ENCODE data around the gene P4HB.

The P4HB gene

DNA sequence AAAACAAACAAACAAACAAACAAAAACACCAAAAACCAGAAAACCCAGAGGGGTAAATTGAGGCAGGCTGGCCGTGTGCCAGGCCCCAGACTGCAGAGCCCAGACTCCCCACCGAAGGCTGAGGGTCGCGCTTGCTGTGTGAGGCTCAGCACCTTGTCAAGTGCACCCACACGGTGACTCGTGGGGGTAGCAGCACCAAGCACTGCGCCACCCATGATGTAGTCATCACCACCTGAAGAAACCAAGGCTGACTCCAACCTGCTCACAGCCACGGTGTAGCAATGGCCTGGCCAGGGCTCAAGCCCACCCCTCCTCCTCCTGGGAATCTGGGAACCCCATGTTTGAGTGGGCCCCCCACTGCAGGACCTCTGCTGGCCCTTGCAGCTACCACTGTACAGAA is 39.2 kb downstream of the P4HB start:
- TF ChIP-seq, protein P1, sequence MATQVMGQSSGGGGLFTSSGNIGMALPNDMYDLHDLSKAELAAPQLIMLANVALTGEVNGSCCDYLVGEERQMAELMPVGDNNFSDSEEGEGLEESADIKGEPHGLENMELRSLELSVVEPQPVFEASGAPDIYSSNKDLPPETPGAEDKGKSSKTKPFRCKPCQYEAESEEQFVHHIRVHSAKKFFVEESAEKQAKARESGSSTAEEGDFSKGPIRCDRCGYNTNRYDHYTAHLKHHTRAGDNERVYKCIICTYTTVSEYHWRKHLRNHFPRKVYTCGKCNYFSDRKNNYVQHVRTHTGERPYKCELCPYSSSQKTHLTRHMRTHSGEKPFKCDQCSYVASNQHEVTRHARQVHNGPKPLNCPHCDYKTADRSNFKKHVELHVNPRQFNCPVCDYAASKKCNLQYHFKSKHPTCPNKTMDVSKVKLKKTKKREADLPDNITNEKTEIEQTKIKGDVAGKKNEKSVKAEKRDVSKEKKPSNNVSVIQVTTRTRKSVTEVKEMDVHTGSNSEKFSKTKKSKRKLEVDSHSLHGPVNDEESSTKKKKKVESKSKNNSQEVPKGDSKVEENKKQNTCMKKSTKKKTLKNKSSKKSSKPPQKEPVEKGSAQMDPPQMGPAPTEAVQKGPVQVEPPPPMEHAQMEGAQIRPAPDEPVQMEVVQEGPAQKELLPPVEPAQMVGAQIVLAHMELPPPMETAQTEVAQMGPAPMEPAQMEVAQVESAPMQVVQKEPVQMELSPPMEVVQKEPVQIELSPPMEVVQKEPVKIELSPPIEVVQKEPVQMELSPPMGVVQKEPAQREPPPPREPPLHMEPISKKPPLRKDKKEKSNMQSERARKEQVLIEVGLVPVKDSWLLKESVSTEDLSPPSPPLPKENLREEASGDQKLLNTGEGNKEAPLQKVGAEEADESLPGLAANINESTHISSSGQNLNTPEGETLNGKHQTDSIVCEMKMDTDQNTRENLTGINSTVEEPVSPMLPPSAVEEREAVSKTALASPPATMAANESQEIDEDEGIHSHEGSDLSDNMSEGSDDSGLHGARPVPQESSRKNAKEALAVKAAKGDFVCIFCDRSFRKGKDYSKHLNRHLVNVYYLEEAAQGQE (IDR thresholded peaks at IDR 0.05; ENCODE audit: insufficient replicate concordance, low read depth), result no peak
- no peak for TF ChIP-seq GABPA (IDR thresholded peaks at IDR 0.05; ENCODE audit: low read depth)
- TF ChIP-seq, protein P2, sequence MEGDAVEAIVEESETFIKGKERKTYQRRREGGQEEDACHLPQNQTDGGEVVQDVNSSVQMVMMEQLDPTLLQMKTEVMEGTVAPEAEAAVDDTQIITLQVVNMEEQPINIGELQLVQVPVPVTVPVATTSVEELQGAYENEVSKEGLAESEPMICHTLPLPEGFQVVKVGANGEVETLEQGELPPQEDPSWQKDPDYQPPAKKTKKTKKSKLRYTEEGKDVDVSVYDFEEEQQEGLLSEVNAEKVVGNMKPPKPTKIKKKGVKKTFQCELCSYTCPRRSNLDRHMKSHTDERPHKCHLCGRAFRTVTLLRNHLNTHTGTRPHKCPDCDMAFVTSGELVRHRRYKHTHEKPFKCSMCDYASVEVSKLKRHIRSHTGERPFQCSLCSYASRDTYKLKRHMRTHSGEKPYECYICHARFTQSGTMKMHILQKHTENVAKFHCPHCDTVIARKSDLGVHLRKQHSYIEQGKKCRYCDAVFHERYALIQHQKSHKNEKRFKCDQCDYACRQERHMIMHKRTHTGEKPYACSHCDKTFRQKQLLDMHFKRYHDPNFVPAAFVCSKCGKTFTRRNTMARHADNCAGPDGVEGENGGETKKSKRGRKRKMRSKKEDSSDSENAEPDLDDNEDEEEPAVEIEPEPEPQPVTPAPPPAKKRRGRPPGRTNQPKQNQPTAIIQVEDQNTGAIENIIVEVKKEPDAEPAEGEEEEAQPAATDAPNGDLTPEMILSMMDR (IDR thresholded peaks at IDR 0.05; ENCODE audit: insufficient read depth, low read length), result no peak
- no peak for TF ChIP-seq SPI1 (IDR thresholded peaks at IDR 0.05; ENCODE audit: borderline replicate concordance, low read depth)
- TF ChIP-seq POLR2AphosphoS5 (IDR thresholded peaks at IDR 0.05; ENCODE audit: low read depth), result no peak
- DNase-seq (ENCODE audit: low read depth in 1 of 2, low spot score in 1 of 2), result no peak
- H3K4me3 ChIP-seq (replicated peaks; ENCODE audit: insufficient read depth, low read length), result no peak overlapping the region
- H3K27me3 ChIP-seq (ENCODE audit: insufficient read depth, poor library complexity, severe bottlenecking), result no peaks in the 10 kb centered on the region
- H3K27ac ChIP-seq (replicated peaks), result no peak overlapping the region

GRCh38 chr17:81819708-81820107 is 40.6 kb downstream of the P4HB start:
- DNase-seq (ENCODE audit: low read depth in 1 of 2, low spot score in 1 of 2), result no peak
- no peak overlapping the region for H3K4me3 ChIP-seq (replicated peaks; ENCODE audit: insufficient read depth, low read length)
- TF ChIP-seq POLR2AphosphoS5 (IDR thresholded peaks at IDR 0.05; ENCODE audit: low read depth), result no peak
- no peak for TF ChIP-seq SPI1 (IDR thresholded peaks at IDR 0.05; ENCODE audit: borderline replicate concordance, low read depth)
- TF ChIP-seq GABPA (IDR thresholded peaks at IDR 0.05; ENCODE audit: low read depth), result no peak
- TF ChIP-seq, protein P2 (IDR thresholded peaks at IDR 0.05; ENCODE audit: insufficient read depth, low read length), result no peak
- TF ChIP-seq, protein P1 (IDR thresholded peaks at IDR 0.05; ENCODE audit: insufficient replicate concordance, low read depth), result no peak

DNA sequence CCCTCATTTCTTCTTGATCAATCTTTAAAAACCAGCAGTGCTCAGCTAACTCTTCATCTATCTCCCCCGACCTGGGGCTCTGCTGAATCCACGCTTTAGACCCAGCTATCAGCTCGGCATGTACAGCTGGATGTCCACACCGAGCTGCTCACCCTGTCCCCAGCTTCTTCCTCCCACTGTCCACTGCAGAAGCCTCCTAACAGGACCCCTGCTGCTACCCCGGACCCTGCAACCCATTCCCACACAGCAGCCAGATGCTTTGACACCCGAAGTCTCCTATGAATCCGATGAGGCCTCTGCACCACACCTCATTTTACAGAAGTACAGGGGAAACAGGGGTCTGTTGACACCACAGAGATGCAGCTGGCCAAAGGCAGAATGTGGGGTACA is 42.6 kb downstream of the P4HB start:
- DNase-seq (ENCODE audit: low read depth in 1 of 2, low spot score in 1 of 2), result no peak
- TF ChIP-seq, protein P2 (IDR thresholded peaks at IDR 0.05; ENCODE audit: insufficient read depth, low read length), result no peak
- TF ChIP-seq GABPA (IDR thresholded peaks at IDR 0.05; ENCODE audit: low read depth) (no peak), SPI1 (IDR thresholded peaks at IDR 0.05; ENCODE audit: borderline replicate concordance, low read depth) (no peak), POLR2AphosphoS5 (IDR thresholded peaks at IDR 0.05; ENCODE audit: low read depth) (no peak)
- TF ChIP-seq, protein P1 (IDR thresholded peaks at IDR 0.05; ENCODE audit: insufficient replicate concordance, low read depth), result no peak
- Histone ChIP-seq H3K27ac (replicated peaks) (no peak overlapping the region), H3K4me3 (replicated peaks; ENCODE audit: insufficient read depth, low read length) (no peak overlapping the region), H3K27me3 (ENCODE audit: insufficient read depth, poor library complexity, severe bottlenecking) (no peaks in the 10 kb centered on the region)

More at GRCh38 chr17:81819708-81820107, 40.6 kb downstream of the P4HB start:
- no peaks in the 10 kb centered on the region for H3K27me3 ChIP-seq (ENCODE audit: insufficient read depth, poor library complexity, severe bottlenecking)
- no peak overlapping the region for H3K27ac ChIP-seq (replicated peaks)

Measured in HL-60 (cell line).